Subcutaneous adipose tissue (tissue), 4 donors: Measurements from ENCODE around the gene MEI4. TPM values are rescaled to one million over a fixed set of nuclear protein-coding genes. Genes with fewer than 3 reads are reported as not detected.

Experiments
- CTCF ChIP-seq: fragments of 450-650 bp; IDR thresholded peaks from one replicate; pipeline ENCODE4 v1.5.1; 2016; ENCODE audit warnings: low read depth, mild to moderate bottlenecking, control low read depth, antibody characterized with exemption, moderate library complexity
- total RNA-seq, 4 donors: library from RNA; depleted of rRNA; stranded (reverse); fragments of >200 nt; gene quantifications; one replicate each; pipeline ENCODE4 v1.1.0, GENCODE V29; 2016

MEI4 gene
- total RNA-seq, 4 donors from 2014 or later: under 0.01 to 0.16 TPM; not detected in 2

- TF ChIP-seq CTCF: no peak
Measured at GRCh38 chr6:77965449-77965848, 312.6 kb downstream of the MEI4 start.

GRCh38 chr6:77972334-77972733 lies 319.5 kb downstream of the MEI4 start:
- TF ChIP-seq CTCF: no peak

Other genes with a start within 250 kb of the MEI4 start
- gene HTR1B, start 189.5 kb upstream of the MEI4 start, total RNA-seq: not detected